D721Med (cell line): ENCODE results near the gene NELFCD.

ENCODE experiments used
- DNase-seq: peaks from one replicate; pipeline ENCODE4 v3.0.0; 2011; ENCODE audit warnings: low spot score; ENCODE audit not compliant: insufficient read length
- FAIRE-seq: peaks from 2 replicates; lab custom pipeline; 2011; peaks lifted over from hg19 to GRCh38; lab: Jason Lieb, UNC
- TF ChIP-seq, protein P1 (sequence below): IDR thresholded peaks from 2 replicates; pipeline ENCODE4 v1.5.1; 2012; ENCODE audit warnings: mild to moderate bottlenecking, control low read depth; ENCODE audit not compliant: insufficient read depth; ENCODE audit errors: missing control alignments

Gene NELFCD

DNA sequence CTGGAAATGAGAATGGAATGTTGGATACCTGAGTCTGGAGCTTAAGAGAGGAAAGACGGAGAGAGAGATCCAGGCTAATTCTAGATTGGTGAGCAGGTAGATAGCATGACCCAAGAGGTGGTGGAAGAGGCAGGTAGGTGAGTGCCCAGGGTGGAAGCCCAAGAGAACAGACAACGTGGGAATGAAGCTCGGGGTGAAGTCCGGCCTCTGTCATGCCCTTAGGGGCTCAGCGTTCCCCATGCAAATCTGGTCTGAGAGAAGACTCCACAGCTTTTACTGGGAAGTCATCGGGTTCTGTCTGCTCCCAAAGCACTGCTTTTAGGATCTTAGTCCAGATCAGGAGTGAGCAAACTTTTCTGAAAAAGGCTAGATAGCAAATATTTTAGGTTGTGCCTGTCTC, 3.6 kb downstream of the NELFCD start:
- FAIRE-seq: no peak
- no peak for DNase-seq
- TF ChIP-seq, protein P1, sequence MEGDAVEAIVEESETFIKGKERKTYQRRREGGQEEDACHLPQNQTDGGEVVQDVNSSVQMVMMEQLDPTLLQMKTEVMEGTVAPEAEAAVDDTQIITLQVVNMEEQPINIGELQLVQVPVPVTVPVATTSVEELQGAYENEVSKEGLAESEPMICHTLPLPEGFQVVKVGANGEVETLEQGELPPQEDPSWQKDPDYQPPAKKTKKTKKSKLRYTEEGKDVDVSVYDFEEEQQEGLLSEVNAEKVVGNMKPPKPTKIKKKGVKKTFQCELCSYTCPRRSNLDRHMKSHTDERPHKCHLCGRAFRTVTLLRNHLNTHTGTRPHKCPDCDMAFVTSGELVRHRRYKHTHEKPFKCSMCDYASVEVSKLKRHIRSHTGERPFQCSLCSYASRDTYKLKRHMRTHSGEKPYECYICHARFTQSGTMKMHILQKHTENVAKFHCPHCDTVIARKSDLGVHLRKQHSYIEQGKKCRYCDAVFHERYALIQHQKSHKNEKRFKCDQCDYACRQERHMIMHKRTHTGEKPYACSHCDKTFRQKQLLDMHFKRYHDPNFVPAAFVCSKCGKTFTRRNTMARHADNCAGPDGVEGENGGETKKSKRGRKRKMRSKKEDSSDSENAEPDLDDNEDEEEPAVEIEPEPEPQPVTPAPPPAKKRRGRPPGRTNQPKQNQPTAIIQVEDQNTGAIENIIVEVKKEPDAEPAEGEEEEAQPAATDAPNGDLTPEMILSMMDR: no peak

DNA sequence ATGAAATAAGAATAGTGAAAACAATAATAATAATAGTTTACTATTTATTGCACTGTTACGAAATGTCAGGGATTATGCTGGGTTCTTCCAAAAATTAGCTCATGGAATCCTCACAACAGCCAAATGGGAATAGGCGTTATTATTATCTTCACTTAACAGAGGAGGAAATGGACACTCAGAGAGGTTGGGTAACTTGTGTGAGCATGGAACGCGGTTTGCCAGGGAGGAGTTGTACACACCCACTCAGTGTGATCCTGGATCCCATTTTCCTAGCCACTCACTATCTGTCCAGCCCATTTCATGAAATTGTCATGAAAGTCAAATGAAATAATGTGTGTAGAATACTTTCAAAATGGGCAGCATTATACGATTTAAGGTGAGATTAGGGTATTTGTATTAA, 4.6 kb downstream of the NELFCD start:
- TF ChIP-seq, protein P1: no peak
- DNase-seq (no peak), FAIRE-seq (no peak)

DNA sequence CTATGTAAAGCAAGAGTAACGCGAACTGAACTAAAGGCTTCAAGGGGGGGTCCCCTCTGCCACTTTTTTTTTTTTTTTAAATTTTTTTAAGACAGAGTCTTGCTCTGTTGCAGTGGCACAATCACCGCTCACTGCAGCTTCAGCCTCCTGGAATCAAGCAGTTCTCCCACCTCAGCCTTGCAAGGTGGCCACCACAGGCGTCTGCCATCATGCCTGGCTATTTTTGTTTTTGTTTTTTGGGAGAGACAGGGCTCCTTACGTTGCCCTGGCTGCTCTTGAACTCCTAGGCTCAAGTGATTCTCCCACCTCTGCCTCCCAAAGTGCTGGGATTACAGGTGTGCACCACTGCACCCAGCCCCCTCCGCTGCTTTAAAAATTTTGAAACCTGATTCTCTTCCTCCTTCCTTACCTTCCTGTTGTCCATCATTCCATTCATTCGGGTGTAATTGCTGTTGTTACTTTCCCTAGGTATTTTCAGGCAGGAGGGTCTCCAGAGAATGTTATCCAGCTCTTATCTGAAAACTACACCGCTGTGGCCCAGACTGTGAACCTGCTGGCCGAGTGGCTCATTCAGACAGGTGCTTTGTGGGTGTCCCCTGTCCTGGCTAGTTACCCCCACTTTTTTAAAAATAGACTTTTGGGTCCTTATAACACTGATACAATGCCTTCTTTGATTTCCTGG, 5.4 kb downstream of the NELFCD start:
- no peak for FAIRE-seq
- TF ChIP-seq, protein P1: no peak
- DNase-seq: no peak

DNA sequence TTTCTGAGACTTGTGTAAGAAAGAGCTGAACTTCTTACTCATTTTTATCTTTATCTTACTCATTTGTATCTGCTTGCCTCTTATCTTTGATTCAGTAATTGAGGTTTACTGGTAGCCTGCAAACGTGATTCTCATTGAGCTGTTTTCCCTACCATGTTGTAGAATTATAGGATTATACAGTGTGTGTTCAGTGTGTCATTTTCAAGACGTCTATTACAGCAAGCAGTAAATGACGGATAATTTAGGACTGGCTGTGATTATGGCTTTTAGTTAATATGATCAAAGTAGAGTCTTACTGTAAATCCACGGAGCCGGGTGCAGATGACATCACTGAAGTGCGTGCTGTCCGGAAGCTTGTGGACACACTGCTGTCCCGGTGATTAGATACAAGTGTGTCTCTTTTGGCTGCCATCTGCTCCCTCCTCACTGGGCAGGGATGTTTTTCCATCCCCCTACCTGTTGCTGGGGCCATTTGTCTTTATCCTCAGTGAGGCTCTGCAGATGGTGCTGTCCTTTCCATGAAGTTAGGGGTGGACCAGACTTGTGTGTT, 6.0 kb downstream of the NELFCD start:
- TF ChIP-seq, protein P1: no peak
- peak; percentile 35 for FAIRE-seq
- peak; percentile 55 for DNase-seq

DNA sequence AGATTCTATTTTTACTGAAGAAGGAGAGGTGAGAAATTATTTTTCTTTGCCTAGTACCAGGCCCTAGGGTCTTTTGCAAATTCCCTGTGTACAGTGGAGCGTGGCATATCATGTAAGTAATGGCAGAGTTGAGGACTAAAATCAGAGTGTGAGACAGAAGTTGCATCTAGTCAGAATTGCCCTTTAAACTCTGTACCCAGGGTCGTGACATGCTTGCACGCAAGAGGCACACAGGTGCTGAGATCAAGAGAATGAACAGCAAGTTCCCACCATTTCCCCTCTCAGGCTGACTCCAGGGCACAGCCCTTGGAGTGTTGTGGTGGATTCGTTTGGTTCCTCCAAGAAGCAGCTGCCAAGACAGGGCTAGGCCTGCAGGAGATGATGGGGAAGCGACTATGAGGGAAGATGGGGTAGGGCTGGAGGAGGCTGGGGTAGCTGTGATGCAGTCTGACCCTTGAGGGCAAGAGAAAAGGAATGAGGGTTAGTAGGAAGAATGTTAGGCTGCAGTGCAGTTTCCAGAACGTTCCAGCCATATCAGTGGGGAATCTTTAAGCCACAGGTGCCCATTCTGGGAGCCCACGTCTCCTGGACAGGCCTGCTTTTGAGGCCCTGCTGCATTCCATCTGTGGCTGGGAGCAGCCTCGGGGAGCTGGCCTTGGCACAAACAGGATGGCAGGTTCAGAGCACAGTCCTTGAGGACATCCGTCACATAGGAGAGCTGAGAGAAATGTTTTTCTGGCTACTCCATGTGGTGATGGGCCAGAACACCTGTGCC, 6.9 kb downstream of the NELFCD start:
- FAIRE-seq (no peak), DNase-seq (no peak)
- TF ChIP-seq, protein P1: no peak

DNA sequence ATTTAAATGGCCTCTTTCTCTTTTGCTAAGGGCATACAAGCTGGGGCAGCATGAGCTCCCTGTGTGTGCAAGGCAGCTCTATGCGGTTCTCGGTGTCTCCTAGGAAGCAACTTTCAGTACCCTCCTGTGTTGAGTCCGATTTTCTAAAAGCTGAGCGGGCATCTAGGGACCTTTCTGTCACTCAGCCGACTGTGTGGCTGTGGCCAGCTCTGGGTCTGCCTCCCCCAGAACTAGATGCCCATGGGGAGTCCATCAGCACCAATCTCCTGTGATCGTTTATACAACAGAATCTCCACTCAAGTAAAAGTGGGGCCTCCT, 7.5 kb downstream of the NELFCD start:
- DNase-seq (no peak), FAIRE-seq (no peak)
- TF ChIP-seq, protein P1: no peak

DNA sequence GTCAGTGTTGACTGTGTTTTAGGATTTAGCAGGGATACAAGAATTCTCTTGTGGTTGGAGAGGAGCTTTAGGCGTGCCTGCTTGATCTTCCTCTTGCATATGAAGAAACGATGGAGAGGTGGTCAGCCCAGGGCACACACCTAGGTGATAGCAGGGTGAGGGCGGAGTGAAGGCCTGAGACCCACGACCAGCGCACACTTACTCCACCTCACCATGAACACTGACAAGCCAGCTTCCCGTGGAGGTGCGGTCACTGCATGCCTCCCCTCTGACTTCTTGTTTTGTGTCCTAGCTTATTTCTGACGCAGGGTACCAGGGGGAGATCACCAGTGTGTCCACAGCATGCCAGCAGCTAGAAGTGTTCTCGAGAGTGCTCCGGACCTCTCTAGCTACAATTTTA, 8.1 kb downstream of the NELFCD start:
- FAIRE-seq: no peak
- no peak for DNase-seq
- TF ChIP-seq, protein P1: no peak
